22Rv1 (cell line): ENCODE measurements around the gene ALDH1L1.

ENCODE experiments used
- CTCF ChIP-seq: fragments of 450-650 bp; IDR thresholded peaks from 2 replicates; pipeline ENCODE4 v1.5.1; 2017; ENCODE audit warnings: mild to moderate bottlenecking
- ZFX ChIP-seq: fragments of 450-650 bp; IDR thresholded peaks from 2 replicates; pipeline ENCODE4 v1.6.1; 2017; ENCODE audit warnings: antibody characterized with exemption, borderline replicate concordance

- TF ChIP-seq CTCF: no peak
- no peak for TF ChIP-seq ZFX
These were observed 43.8 kb downstream of the ALDH1L1 start for GRCh38 chr3:126136428-126137220.
